GM10266 (cell line): ENCODE data around the gene TMEM74B.

Experiments used
- DNase-seq: peaks from one replicate; pipeline ENCODE4 v3.0.0; 2012; ENCODE audit errors: extremely low spot score
- TF ChIP-seq, protein P1 (sequence below): IDR thresholded peaks from 2 replicates; pipeline ENCODE4 v1.5.1; 2012; ENCODE audit warnings: mild to moderate bottlenecking, low read depth; ENCODE audit not compliant: control insufficient read depth, insufficient read depth; ENCODE audit errors: missing control alignments

TMEM74B gene

GRCh38 chr20:1191299-1191698, 6.5 kb upstream of the TMEM74B start:
- DNase-seq = no peak
- TF ChIP-seq, protein P1, sequence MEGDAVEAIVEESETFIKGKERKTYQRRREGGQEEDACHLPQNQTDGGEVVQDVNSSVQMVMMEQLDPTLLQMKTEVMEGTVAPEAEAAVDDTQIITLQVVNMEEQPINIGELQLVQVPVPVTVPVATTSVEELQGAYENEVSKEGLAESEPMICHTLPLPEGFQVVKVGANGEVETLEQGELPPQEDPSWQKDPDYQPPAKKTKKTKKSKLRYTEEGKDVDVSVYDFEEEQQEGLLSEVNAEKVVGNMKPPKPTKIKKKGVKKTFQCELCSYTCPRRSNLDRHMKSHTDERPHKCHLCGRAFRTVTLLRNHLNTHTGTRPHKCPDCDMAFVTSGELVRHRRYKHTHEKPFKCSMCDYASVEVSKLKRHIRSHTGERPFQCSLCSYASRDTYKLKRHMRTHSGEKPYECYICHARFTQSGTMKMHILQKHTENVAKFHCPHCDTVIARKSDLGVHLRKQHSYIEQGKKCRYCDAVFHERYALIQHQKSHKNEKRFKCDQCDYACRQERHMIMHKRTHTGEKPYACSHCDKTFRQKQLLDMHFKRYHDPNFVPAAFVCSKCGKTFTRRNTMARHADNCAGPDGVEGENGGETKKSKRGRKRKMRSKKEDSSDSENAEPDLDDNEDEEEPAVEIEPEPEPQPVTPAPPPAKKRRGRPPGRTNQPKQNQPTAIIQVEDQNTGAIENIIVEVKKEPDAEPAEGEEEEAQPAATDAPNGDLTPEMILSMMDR = no peak

DNA sequence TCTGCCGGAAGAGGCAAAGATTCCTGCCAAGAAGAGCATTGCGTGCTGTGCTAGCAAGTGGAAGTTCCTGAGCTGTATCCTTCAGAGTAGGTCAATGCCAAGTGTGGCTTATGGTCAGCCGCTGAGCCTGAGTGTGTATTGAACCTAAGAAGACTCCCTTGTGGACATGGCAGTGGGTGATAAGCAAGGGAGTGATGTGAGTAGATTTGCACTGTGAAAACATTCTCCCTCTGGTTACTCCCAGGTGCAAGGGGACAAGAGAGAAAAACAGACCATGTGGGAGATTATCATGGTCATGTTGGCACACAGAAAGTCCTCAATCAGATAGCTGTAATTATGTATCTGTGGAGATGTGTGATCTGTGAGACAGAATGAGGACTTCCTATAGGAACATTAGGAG, 6.1 kb upstream of the TMEM74B start:
- no peak for DNase-seq
- TF ChIP-seq, protein P1 = no peak

DNA sequence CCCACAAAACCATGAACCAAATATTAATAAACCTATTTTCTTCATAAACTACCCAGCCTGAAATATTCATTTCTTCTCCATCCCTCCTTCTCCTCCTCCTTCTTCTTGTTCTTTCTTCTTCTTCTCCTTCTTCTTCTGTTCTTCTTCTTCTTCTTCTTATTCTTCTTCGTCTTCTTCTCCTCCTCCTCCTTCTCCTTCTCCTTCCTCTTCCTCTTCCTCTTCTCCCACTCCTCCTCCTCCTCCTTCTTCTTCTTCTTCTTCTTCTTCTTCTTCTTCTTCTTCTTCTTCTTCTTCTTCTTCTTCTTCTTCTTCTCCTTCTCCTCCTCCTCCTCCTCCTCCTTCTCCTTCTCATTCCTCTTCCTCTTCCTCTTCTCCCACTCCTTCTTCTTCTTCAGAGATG, 5.0 kb upstream of the TMEM74B start:
- TF ChIP-seq, protein P1 = no peak
- no peak for DNase-seq

DNA sequence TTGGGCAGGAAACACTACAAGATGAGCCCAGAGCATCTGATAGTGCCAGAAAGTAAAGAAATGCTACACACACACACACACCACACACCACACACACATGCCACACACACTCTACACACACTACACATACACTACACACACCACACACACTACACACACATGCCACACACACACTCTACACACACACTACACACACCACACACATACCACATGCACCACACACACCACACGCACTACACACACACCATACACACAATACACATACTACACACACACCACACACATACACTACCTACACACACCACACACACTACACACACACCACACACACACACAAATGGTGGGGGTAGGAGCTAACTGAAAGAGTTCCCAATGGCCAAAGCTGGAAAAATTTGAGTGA, 3.6 kb upstream of the TMEM74B start:
- TF ChIP-seq, protein P1 = no peak

GRCh38 chr20:1187605-1188171, 2.9 kb upstream of the TMEM74B start:
- TF ChIP-seq, protein P1 = no peak
- DNase-seq = no peak

More for the DNA sequence above, 3.6 kb upstream of the TMEM74B start:
- no peak for DNase-seq

GRCh38 chr20:1186367-1186991, 1.7 kb upstream of the TMEM74B start:
- DNase-seq = no peak
- TF ChIP-seq, protein P1 = no peak

- TF ChIP-seq, protein P1 = peak; percentile 70
- DNase-seq = peak; percentile 85
Measured at GRCh38 chr20:1185790-1186334, 1.1 kb upstream of the TMEM74B start.
